ENCODE results near the gene KRTAP10-9.

DNA sequence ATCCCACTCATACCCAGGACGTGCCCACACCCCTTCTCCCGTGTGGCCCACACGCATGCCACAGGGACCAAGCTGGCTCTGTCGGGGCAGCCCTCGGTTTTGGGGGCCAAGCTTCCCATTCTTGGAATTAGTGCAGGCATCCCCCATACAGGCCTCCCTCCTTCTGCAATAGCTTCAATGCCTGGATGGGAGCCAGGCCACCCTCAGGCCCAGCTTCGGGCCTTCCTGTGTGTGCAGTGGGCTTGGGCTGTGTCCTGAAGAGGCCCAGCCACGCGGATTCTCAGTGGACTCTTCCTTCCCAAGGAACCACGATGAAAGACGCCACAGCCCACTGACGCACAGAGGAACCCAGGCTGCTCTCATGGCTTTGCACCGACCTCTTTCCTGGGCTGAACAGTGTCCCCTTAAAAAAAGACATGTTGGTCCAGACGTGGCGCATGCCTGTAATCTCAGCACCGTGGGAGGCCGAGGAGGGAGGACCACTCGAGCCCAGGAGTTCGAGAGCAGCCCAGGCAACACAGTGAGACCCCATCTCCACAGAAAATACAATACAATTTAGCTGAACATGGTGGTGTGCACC lies 22.7 kb downstream of the KRTAP10-9 start:
- TF ChIP-seq POLR2AphosphoS5 (IDR thresholded peaks at IDR 0.05; ENCODE audit: low read depth, low read length) (no peak), EZH2 (IDR thresholded peaks at IDR 0.05; ENCODE audit: low read depth, low read length, severe bottlenecking) (no peak), POLR2A (IDR thresholded peaks at IDR 0.05; ENCODE audit: control extremely low read depth in 1 of 2, low read depth in 2 of 2, low read length in 2 of 2) (no peak), NRF1 (IDR thresholded peaks at IDR 0.05; ENCODE audit: low read depth, low read length) (no peak), HDAC6 (IDR thresholded peaks at IDR 0.05; ENCODE audit: low read depth, low read length) (no peak), CHD1 (IDR thresholded peaks at IDR 0.05; ENCODE audit: low read depth, low read length) (no peak)
- TF ChIP-seq, protein P1, sequence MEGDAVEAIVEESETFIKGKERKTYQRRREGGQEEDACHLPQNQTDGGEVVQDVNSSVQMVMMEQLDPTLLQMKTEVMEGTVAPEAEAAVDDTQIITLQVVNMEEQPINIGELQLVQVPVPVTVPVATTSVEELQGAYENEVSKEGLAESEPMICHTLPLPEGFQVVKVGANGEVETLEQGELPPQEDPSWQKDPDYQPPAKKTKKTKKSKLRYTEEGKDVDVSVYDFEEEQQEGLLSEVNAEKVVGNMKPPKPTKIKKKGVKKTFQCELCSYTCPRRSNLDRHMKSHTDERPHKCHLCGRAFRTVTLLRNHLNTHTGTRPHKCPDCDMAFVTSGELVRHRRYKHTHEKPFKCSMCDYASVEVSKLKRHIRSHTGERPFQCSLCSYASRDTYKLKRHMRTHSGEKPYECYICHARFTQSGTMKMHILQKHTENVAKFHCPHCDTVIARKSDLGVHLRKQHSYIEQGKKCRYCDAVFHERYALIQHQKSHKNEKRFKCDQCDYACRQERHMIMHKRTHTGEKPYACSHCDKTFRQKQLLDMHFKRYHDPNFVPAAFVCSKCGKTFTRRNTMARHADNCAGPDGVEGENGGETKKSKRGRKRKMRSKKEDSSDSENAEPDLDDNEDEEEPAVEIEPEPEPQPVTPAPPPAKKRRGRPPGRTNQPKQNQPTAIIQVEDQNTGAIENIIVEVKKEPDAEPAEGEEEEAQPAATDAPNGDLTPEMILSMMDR (IDR thresholded peaks at IDR 0.05; ENCODE audit: control extremely low read depth in 1 of 3, insufficient read depth in 1 of 3, low read depth in 1 of 3, low read length in 3 of 3), result no peak
- TF ChIP-seq, protein P2, sequence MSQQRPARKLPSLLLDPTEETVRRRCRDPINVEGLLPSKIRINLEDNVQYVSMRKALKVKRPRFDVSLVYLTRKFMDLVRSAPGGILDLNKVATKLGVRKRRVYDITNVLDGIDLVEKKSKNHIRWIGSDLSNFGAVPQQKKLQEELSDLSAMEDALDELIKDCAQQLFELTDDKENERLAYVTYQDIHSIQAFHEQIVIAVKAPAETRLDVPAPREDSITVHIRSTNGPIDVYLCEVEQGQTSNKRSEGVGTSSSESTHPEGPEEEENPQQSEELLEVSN (IDR thresholded peaks at IDR 0.05), result no peak
- TF ChIP-seq, protein P3, sequence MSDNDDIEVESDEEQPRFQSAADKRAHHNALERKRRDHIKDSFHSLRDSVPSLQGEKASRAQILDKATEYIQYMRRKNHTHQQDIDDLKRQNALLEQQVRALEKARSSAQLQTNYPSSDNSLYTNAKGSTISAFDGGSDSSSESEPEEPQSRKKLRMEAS (IDR thresholded peaks at IDR 0.05), result no peak

Data from H1 (cell line).